ENCODE results near the gene TP63. TPM values are rescaled to one million over a fixed set of nuclear protein-coding genes. Genes with fewer than 3 reads are reported as not detected.

The TP63 gene
- total RNA-seq, 1 donor from 2014 or later, result 7.8 TPM

- Histone ChIP-seq H3K27ac (ENCODE audit: low read depth, low read length) (peak overlapping the region; percentile 83), H3K9me3 (ENCODE audit: control insufficient read depth in 3 of 3, low read length in 3 of 3) (no peaks in the 10 kb centered on the region), H3K4me1 (ENCODE audit: control insufficient read depth in 3 of 3, insufficient read depth in 3 of 3, low read length in 3 of 3) (peaks cover 11 to 24% (median 13%) of the 10 kb centered on the region in 3 donors), H3K4me3 (ENCODE audit: low read length in 3 of 3) (peak overlapping the region in 1 of 3 donors; percentile 44), H3K9ac (ENCODE audit: low read depth in 1 of 3, low read length in 3 of 3) (peak overlapping the region in 2 of 3 donors; percentile 46 to 79), H3K27me3 (ENCODE audit: control insufficient read depth in 3 of 3, insufficient read depth in 3 of 3, low read length in 3 of 3) (no peaks in the 10 kb centered on the region), H3K36me3 (ENCODE audit: control insufficient read depth in 3 of 3, insufficient read depth in 3 of 3, low read length in 3 of 3) (no peaks in the 10 kb centered on the region)
Measured at GRCh38 chr3:189622629-189623028, 8.6 kb upstream of the TP63 start.

GRCh38 chr3:189624130-189624529, 7.1 kb upstream of the TP63 start:
- Histone ChIP-seq H3K27me3 (ENCODE audit: control insufficient read depth in 3 of 3, insufficient read depth in 3 of 3, low read length in 3 of 3) (no peaks in the 10 kb centered on the region), H3K9ac (ENCODE audit: low read depth in 1 of 3, low read length in 3 of 3) (no peak overlapping the region), H3K4me3 (ENCODE audit: low read length in 3 of 3) (no peak overlapping the region), H3K9me3 (ENCODE audit: control insufficient read depth in 3 of 3, low read length in 3 of 3) (no peaks in the 10 kb centered on the region), H3K36me3 (ENCODE audit: control insufficient read depth in 3 of 3, insufficient read depth in 3 of 3, low read length in 3 of 3) (no peaks in the 10 kb centered on the region), H3K27ac (ENCODE audit: low read depth, low read length) (no peak overlapping the region), H3K4me1 (ENCODE audit: control insufficient read depth in 3 of 3, insufficient read depth in 3 of 3, low read length in 3 of 3) (peaks cover 11 to 24% (median 13%) of the 10 kb centered on the region in 3 donors)

- no peak overlapping the region for H3K9ac ChIP-seq (ENCODE audit: low read depth in 1 of 3, low read length in 3 of 3)
- no peaks in the 10 kb centered on the region for H3K27me3 ChIP-seq (ENCODE audit: control insufficient read depth in 3 of 3, insufficient read depth in 3 of 3, low read length in 3 of 3)
- H3K36me3 ChIP-seq (ENCODE audit: control insufficient read depth in 3 of 3, insufficient read depth in 3 of 3, low read length in 3 of 3), result no peaks in the 10 kb centered on the region
- no peak overlapping the region for H3K27ac ChIP-seq (ENCODE audit: low read depth, low read length)
- peaks cover 18 to 28% (median 20%) of the 10 kb centered on the region in 3 donors for H3K4me1 ChIP-seq (ENCODE audit: control insufficient read depth in 3 of 3, insufficient read depth in 3 of 3, low read length in 3 of 3)
- no peaks in the 10 kb centered on the region for H3K9me3 ChIP-seq (ENCODE audit: control insufficient read depth in 3 of 3, low read length in 3 of 3)
- no peak overlapping the region for H3K4me3 ChIP-seq (ENCODE audit: low read length in 3 of 3)
Measured at GRCh38 chr3:189625071-189625470, 6.1 kb upstream of the TP63 start.

- no peak overlapping the region for H3K4me3 ChIP-seq (ENCODE audit: low read length in 3 of 3)
- H3K27me3 ChIP-seq (ENCODE audit: control insufficient read depth in 3 of 3, insufficient read depth in 3 of 3, low read length in 3 of 3), result no peaks in the 10 kb centered on the region
- no peaks in the 10 kb centered on the region for H3K9me3 ChIP-seq (ENCODE audit: control insufficient read depth in 3 of 3, low read length in 3 of 3)
- no peak overlapping the region for H3K9ac ChIP-seq (ENCODE audit: low read depth in 1 of 3, low read length in 3 of 3)
- H3K36me3 ChIP-seq (ENCODE audit: control insufficient read depth in 3 of 3, insufficient read depth in 3 of 3, low read length in 3 of 3), result no peaks in the 10 kb centered on the region
- H3K27ac ChIP-seq (ENCODE audit: low read depth, low read length), result peak overlapping the region; percentile 50
- peaks cover 19 to 28% (median 23%) of the 10 kb centered on the region in 3 donors for H3K4me1 ChIP-seq (ENCODE audit: control insufficient read depth in 3 of 3, insufficient read depth in 3 of 3, low read length in 3 of 3)
Measured at GRCh38 chr3:189625572-189625971, 5.6 kb upstream of the TP63 start.

- Histone ChIP-seq H3K27ac (ENCODE audit: low read depth, low read length) (peak overlapping the region; percentile 50), H3K4me1 (ENCODE audit: control insufficient read depth in 3 of 3, insufficient read depth in 3 of 3, low read length in 3 of 3) (peaks cover 19 to 28% (median 23%) of the 10 kb centered on the region in 3 donors), H3K9me3 (ENCODE audit: control insufficient read depth in 3 of 3, low read length in 3 of 3) (no peaks in the 10 kb centered on the region), H3K36me3 (ENCODE audit: control insufficient read depth in 3 of 3, insufficient read depth in 3 of 3, low read length in 3 of 3) (no peaks in the 10 kb centered on the region), H3K27me3 (ENCODE audit: control insufficient read depth in 3 of 3, insufficient read depth in 3 of 3, low read length in 3 of 3) (no peaks in the 10 kb centered on the region), H3K9ac (ENCODE audit: low read depth in 1 of 3, low read length in 3 of 3) (no peak overlapping the region), H3K4me3 (ENCODE audit: low read length in 3 of 3) (peak overlapping the region in 1 of 3 donors; percentile 6)
Measured at GRCh38 chr3:189626286-189626685, 4.9 kb upstream of the TP63 start.

GRCh38 chr3:189629803-189630455, 1.3 kb upstream of the TP63 start:
- Histone ChIP-seq H3K36me3 (ENCODE audit: control insufficient read depth in 3 of 3, insufficient read depth in 3 of 3, low read length in 3 of 3) (no peaks in the 10 kb centered on the region), H3K9me3 (ENCODE audit: control insufficient read depth in 3 of 3, low read length in 3 of 3) (no peaks in the 10 kb centered on the region), H3K4me3 (ENCODE audit: low read length in 3 of 3) (peak overlapping the region in 2 of 3 donors; percentile 74 to 76), H3K27me3 (ENCODE audit: control insufficient read depth in 3 of 3, insufficient read depth in 3 of 3, low read length in 3 of 3) (no peaks in the 10 kb centered on the region), H3K27ac (ENCODE audit: low read depth, low read length) (peak overlapping the region; percentile 80), H3K9ac (ENCODE audit: low read depth in 1 of 3, low read length in 3 of 3) (peak overlapping the region; percentile 78 to 82 (median 80)), H3K4me1 (ENCODE audit: control insufficient read depth in 3 of 3, insufficient read depth in 3 of 3, low read length in 3 of 3) (peaks cover 19 to 30% (median 21%) of the 10 kb centered on the region in 3 donors)

GRCh38 chr3:189630767-189631372, 319 bp upstream of the TP63 start:
- H3K9ac ChIP-seq (ENCODE audit: low read depth in 1 of 3, low read length in 3 of 3), result peak overlapping the region; percentile 78 to 82 (median 80)
- H3K4me3 ChIP-seq (ENCODE audit: low read length in 3 of 3), result peak overlapping the region; percentile 74 to 76 (median 75)
- H3K27me3 ChIP-seq (ENCODE audit: control insufficient read depth in 3 of 3, insufficient read depth in 3 of 3, low read length in 3 of 3), result no peaks in the 10 kb centered on the region
- peak overlapping the region; percentile 80 for H3K27ac ChIP-seq (ENCODE audit: low read depth, low read length)
- H3K36me3 ChIP-seq (ENCODE audit: control insufficient read depth in 3 of 3, insufficient read depth in 3 of 3, low read length in 3 of 3), result no peaks in the 10 kb centered on the region
- H3K4me1 ChIP-seq (ENCODE audit: control insufficient read depth in 3 of 3, insufficient read depth in 3 of 3, low read length in 3 of 3), result peaks cover 12 to 26% (median 20%) of the 10 kb centered on the region in 3 donors
- H3K9me3 ChIP-seq (ENCODE audit: control insufficient read depth in 3 of 3, low read length in 3 of 3), result no peaks in the 10 kb centered on the region

- H3K27me3 ChIP-seq (ENCODE audit: control insufficient read depth in 3 of 3, insufficient read depth in 3 of 3, low read length in 3 of 3), result no peaks in the 10 kb centered on the region
- peak overlapping the region; percentile 80 for H3K27ac ChIP-seq (ENCODE audit: low read depth, low read length)
- no peaks in the 10 kb centered on the region for H3K9me3 ChIP-seq (ENCODE audit: control insufficient read depth in 3 of 3, low read length in 3 of 3)
- H3K4me1 ChIP-seq (ENCODE audit: control insufficient read depth in 3 of 3, insufficient read depth in 3 of 3, low read length in 3 of 3), result peaks cover 7 to 21% (median 15%) of the 10 kb centered on the region in 3 donors
- peak overlapping the region; percentile 78 to 82 (median 80) for H3K9ac ChIP-seq (ENCODE audit: low read depth in 1 of 3, low read length in 3 of 3)
- no peaks in the 10 kb centered on the region for H3K36me3 ChIP-seq (ENCODE audit: control insufficient read depth in 3 of 3, insufficient read depth in 3 of 3, low read length in 3 of 3)
- H3K4me3 ChIP-seq (ENCODE audit: low read length in 3 of 3), result peak overlapping the region; percentile 74 to 76 (median 75)
Measured at GRCh38 chr3:189631409-189631808, 220 bp downstream of the TP63 start.

GRCh38 chr3:189632242-189632641, 1.1 kb downstream of the TP63 start:
- H3K27ac ChIP-seq (ENCODE audit: low read depth, low read length), result peak overlapping the region; percentile 80
- H3K4me3 ChIP-seq (ENCODE audit: low read length in 3 of 3), result peak overlapping the region; percentile 74 to 76 (median 75)

GRCh38 chr3:189635339-189635738, 4.2 kb downstream of the TP63 start:
- peaks cover 3 to 21% (median 8%) of the 10 kb centered on the region in 3 donors for H3K4me1 ChIP-seq (ENCODE audit: control insufficient read depth in 3 of 3, insufficient read depth in 3 of 3, low read length in 3 of 3)
- no peak overlapping the region for H3K27ac ChIP-seq (ENCODE audit: low read depth, low read length)
- peak overlapping the region in 2 of 3 donors; percentile 16 to 36 for H3K4me3 ChIP-seq (ENCODE audit: low read length in 3 of 3)
- H3K36me3 ChIP-seq (ENCODE audit: control insufficient read depth in 3 of 3, insufficient read depth in 3 of 3, low read length in 3 of 3), result no peaks in the 10 kb centered on the region
- peak overlapping the region in 1 of 3 donors; percentile 10 for H3K9ac ChIP-seq (ENCODE audit: low read depth in 1 of 3, low read length in 3 of 3)
- no peaks in the 10 kb centered on the region for H3K27me3 ChIP-seq (ENCODE audit: control insufficient read depth in 3 of 3, insufficient read depth in 3 of 3, low read length in 3 of 3)
- H3K9me3 ChIP-seq (ENCODE audit: control insufficient read depth in 3 of 3, low read length in 3 of 3), result no peaks in the 10 kb centered on the region

More at GRCh38 chr3:189632242-189632641, 1.1 kb downstream of the TP63 start:
- Histone ChIP-seq H3K9ac (ENCODE audit: low read depth in 1 of 3, low read length in 3 of 3) (peak overlapping the region; percentile 78 to 82 (median 80)), H3K4me1 (ENCODE audit: control insufficient read depth in 3 of 3, insufficient read depth in 3 of 3, low read length in 3 of 3) (peaks cover 9 to 18% (median 11%) of the 10 kb centered on the region in 3 donors), H3K36me3 (ENCODE audit: control insufficient read depth in 3 of 3, insufficient read depth in 3 of 3, low read length in 3 of 3) (no peaks in the 10 kb centered on the region), H3K27me3 (ENCODE audit: control insufficient read depth in 3 of 3, insufficient read depth in 3 of 3, low read length in 3 of 3) (no peaks in the 10 kb centered on the region), H3K9me3 (ENCODE audit: control insufficient read depth in 3 of 3, low read length in 3 of 3) (no peaks in the 10 kb centered on the region)
